ENCODE data around the gene ZCCHC7.

ZCCHC7 gene

DNA sequence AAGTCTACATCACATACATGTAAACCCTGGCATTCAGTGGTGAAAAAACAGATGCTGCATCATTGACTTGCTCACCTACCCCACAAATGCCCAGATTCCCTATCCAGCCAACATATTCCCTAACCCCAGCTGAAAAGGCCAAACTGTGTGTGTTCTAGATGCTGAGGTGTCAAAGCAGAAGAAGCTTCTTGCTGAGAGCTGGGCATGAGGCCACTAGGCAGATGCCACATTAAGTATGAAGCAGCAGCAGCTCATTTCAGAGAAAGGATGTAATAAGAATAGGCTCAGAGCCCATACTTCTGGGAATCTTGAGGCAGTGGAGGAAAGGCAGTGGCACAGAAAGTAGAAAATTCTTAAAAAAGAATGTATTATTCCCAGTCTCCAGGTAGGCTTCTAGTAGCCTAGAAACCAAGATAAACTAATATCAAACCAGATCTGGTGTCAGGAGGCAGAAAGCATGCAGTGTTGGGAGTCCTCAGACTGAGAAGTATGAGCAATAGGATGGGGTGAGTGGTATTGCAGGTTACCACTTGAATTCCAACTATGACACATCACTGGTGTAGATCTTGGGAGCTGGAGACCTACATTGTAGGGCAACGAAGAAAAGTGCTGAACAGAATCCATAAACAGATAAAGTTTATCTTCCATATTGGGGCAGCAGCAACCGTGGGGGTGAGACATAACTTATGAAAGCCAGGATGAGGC lies 230.3 kb downstream of the ZCCHC7 start:
- TF ChIP-seq GABPA (IDR thresholded peaks at IDR 0.05; ENCODE audit: low read depth), result no peak
- TF ChIP-seq SPI1 (IDR thresholded peaks at IDR 0.05; ENCODE audit: borderline replicate concordance, low read depth), result no peak
- TF ChIP-seq POLR2AphosphoS5 (IDR thresholded peaks at IDR 0.05; ENCODE audit: low read depth), result no peak
- TF ChIP-seq, protein P1, sequence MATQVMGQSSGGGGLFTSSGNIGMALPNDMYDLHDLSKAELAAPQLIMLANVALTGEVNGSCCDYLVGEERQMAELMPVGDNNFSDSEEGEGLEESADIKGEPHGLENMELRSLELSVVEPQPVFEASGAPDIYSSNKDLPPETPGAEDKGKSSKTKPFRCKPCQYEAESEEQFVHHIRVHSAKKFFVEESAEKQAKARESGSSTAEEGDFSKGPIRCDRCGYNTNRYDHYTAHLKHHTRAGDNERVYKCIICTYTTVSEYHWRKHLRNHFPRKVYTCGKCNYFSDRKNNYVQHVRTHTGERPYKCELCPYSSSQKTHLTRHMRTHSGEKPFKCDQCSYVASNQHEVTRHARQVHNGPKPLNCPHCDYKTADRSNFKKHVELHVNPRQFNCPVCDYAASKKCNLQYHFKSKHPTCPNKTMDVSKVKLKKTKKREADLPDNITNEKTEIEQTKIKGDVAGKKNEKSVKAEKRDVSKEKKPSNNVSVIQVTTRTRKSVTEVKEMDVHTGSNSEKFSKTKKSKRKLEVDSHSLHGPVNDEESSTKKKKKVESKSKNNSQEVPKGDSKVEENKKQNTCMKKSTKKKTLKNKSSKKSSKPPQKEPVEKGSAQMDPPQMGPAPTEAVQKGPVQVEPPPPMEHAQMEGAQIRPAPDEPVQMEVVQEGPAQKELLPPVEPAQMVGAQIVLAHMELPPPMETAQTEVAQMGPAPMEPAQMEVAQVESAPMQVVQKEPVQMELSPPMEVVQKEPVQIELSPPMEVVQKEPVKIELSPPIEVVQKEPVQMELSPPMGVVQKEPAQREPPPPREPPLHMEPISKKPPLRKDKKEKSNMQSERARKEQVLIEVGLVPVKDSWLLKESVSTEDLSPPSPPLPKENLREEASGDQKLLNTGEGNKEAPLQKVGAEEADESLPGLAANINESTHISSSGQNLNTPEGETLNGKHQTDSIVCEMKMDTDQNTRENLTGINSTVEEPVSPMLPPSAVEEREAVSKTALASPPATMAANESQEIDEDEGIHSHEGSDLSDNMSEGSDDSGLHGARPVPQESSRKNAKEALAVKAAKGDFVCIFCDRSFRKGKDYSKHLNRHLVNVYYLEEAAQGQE (IDR thresholded peaks at IDR 0.05; ENCODE audit: insufficient replicate concordance, low read depth), result no peak
- TF ChIP-seq, protein P2, sequence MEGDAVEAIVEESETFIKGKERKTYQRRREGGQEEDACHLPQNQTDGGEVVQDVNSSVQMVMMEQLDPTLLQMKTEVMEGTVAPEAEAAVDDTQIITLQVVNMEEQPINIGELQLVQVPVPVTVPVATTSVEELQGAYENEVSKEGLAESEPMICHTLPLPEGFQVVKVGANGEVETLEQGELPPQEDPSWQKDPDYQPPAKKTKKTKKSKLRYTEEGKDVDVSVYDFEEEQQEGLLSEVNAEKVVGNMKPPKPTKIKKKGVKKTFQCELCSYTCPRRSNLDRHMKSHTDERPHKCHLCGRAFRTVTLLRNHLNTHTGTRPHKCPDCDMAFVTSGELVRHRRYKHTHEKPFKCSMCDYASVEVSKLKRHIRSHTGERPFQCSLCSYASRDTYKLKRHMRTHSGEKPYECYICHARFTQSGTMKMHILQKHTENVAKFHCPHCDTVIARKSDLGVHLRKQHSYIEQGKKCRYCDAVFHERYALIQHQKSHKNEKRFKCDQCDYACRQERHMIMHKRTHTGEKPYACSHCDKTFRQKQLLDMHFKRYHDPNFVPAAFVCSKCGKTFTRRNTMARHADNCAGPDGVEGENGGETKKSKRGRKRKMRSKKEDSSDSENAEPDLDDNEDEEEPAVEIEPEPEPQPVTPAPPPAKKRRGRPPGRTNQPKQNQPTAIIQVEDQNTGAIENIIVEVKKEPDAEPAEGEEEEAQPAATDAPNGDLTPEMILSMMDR (IDR thresholded peaks at IDR 0.05; ENCODE audit: insufficient read depth, low read length), result no peak
- Histone ChIP-seq H3K27ac (replicated peaks) (no peak overlapping the region), H3K27me3 (ENCODE audit: insufficient read depth, poor library complexity, severe bottlenecking) (no peaks in the 10 kb centered on the region), H3K4me3 (replicated peaks; ENCODE audit: insufficient read depth, low read length) (no peak overlapping the region)
- DNase-seq (ENCODE audit: low read depth in 1 of 2, low spot score in 1 of 2), result no peak

DNA sequence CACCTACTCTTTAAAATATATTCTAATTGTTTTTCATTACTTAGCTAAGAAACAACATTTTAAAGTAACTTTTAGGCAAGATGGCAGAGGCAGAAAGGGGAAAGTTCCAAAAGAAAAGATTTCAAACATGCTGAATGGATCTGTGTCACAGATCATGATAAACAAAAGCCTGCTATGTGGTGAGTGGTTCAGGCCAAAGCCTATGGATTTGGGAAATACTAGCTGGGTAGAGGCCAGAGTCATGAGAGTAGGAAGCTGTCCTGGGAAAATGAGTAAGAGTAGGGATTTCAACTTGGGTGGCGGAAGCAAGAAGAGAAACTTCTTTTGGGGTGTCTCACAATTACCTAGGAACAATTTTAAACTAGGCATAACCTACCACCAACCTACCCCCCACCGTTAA lies 233.4 kb downstream of the ZCCHC7 start:
- no peaks in the 10 kb centered on the region for H3K27me3 ChIP-seq (ENCODE audit: insufficient read depth, poor library complexity, severe bottlenecking)
- no peak for DNase-seq (ENCODE audit: low read depth in 1 of 2, low spot score in 1 of 2)
- no peak overlapping the region for H3K4me3 ChIP-seq (replicated peaks; ENCODE audit: insufficient read depth, low read length)
- no peak for TF ChIP-seq SPI1 (IDR thresholded peaks at IDR 0.05; ENCODE audit: borderline replicate concordance, low read depth)
- no peak for TF ChIP-seq GABPA (IDR thresholded peaks at IDR 0.05; ENCODE audit: low read depth)
- TF ChIP-seq, protein P1 (IDR thresholded peaks at IDR 0.05; ENCODE audit: insufficient replicate concordance, low read depth), result no peak
- TF ChIP-seq POLR2AphosphoS5 (IDR thresholded peaks at IDR 0.05; ENCODE audit: low read depth), result no peak
- TF ChIP-seq, protein P2 (IDR thresholded peaks at IDR 0.05; ENCODE audit: insufficient read depth, low read length), result no peak
- H3K27ac ChIP-seq (replicated peaks), result no peak overlapping the region

DNA sequence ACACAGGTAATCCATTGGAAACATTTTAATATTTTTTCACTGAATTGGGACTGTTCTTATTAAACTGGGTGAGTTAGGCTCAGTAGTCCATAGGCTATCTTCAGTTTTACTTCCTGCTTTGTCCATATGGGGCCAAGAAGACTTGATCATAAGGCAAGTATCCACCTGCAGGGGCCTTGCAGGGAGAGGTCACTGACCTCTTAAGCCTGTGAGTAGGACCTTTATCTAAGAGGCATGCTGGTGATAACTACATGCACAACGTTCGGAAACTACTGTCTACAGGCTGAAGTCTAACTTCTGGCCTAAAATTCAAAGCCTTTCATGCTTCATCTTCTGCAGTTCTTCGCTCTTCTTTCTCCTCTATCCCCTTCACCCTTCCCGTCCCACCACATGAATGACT lies 242.1 kb downstream of the ZCCHC7 start:
- DNase-seq (ENCODE audit: low read depth in 1 of 2, low spot score in 1 of 2), result no peak

More for the DNA sequence above, 242.1 kb downstream of the ZCCHC7 start:
- TF ChIP-seq GABPA (IDR thresholded peaks at IDR 0.05; ENCODE audit: low read depth) (no peak), POLR2AphosphoS5 (IDR thresholded peaks at IDR 0.05; ENCODE audit: low read depth) (no peak), SPI1 (IDR thresholded peaks at IDR 0.05; ENCODE audit: borderline replicate concordance, low read depth) (no peak)
- TF ChIP-seq, protein P2 (IDR thresholded peaks at IDR 0.05; ENCODE audit: insufficient read depth, low read length), result no peak
- TF ChIP-seq, protein P1 (IDR thresholded peaks at IDR 0.05; ENCODE audit: insufficient replicate concordance, low read depth), result no peak
- Histone ChIP-seq H3K27me3 (ENCODE audit: insufficient read depth, poor library complexity, severe bottlenecking) (no peaks in the 10 kb centered on the region), H3K4me3 (replicated peaks; ENCODE audit: insufficient read depth, low read length) (no peak overlapping the region), H3K27ac (replicated peaks) (no peak overlapping the region)

Measured in HL-60 (cell line).